ENCODE measurements around the gene CCL4. TPM values are rescaled to one million over a fixed set of nuclear protein-coding genes. Genes with fewer than 3 reads are reported as not detected.
"Not testable (repeated sequence)": the region's sequence is repeated elsewhere in the genome, so short reads cannot be mapped to it uniquely, and the experiment has no call there.

Gene CCL4
- 0.36 TPM in 1 of 2 replicates, not detected in the other for total RNA-seq

GRCh38 chr17:36103401-36103975 is at the start of gene CCL4:
TSS of gene CCL4 (plus strand) at chr17:36103827. CDS start at chr17:36103906, 79 bp downstream.
- H4K20me1 ChIP-seq (ENCODE audit: insufficient read depth, low read length); H3K9me3 ChIP-seq (ENCODE audit: low read depth, low read length); H3K4me2 ChIP-seq (ENCODE audit: insufficient read depth, low read length); H3K27ac ChIP-seq (ENCODE audit: low read depth, low read length); H2AFZ ChIP-seq (ENCODE audit: low read length); H3K27me3 ChIP-seq (ENCODE audit: insufficient read depth, low read length); H3K36me3 ChIP-seq (ENCODE audit: insufficient read depth, low read length); DNase-seq (ENCODE audit: insufficient read length, low spot score, missing footprints); H3K79me2 ChIP-seq (ENCODE audit: insufficient read depth, low read length); H3K4me3 ChIP-seq (ENCODE audit: insufficient read depth, low read length); H3K4me1 ChIP-seq (ENCODE audit: insufficient read depth, low read length): not testable (repeated sequence)

- H3K27me3 ChIP-seq (ENCODE audit: insufficient read depth, low read length), result no peaks in the 10 kb centered on the region
- no peaks in the 10 kb centered on the region for H3K4me1 ChIP-seq (ENCODE audit: insufficient read depth, low read length)
- H3K27ac ChIP-seq (ENCODE audit: low read depth, low read length), result no peak overlapping the region
- H2AFZ ChIP-seq (ENCODE audit: low read length), result no peak overlapping the region
- TF ChIP-seq, protein P1, sequence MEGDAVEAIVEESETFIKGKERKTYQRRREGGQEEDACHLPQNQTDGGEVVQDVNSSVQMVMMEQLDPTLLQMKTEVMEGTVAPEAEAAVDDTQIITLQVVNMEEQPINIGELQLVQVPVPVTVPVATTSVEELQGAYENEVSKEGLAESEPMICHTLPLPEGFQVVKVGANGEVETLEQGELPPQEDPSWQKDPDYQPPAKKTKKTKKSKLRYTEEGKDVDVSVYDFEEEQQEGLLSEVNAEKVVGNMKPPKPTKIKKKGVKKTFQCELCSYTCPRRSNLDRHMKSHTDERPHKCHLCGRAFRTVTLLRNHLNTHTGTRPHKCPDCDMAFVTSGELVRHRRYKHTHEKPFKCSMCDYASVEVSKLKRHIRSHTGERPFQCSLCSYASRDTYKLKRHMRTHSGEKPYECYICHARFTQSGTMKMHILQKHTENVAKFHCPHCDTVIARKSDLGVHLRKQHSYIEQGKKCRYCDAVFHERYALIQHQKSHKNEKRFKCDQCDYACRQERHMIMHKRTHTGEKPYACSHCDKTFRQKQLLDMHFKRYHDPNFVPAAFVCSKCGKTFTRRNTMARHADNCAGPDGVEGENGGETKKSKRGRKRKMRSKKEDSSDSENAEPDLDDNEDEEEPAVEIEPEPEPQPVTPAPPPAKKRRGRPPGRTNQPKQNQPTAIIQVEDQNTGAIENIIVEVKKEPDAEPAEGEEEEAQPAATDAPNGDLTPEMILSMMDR (IDR thresholded peaks at IDR 0.05; ENCODE audit: extremely low read depth, low read depth, low read length), result no peak
- H3K4me2 ChIP-seq (ENCODE audit: insufficient read depth, low read length), result no peak overlapping the region
- H4K20me1 ChIP-seq (ENCODE audit: insufficient read depth, low read length), result no peaks in the 10 kb centered on the region
- no peak overlapping the region for H3K4me3 ChIP-seq (ENCODE audit: insufficient read depth, low read length)
- H3K36me3 ChIP-seq (ENCODE audit: insufficient read depth, low read length), result no peaks in the 10 kb centered on the region
- DNase-seq (ENCODE audit: insufficient read length, low spot score, missing footprints), result no peak
- H3K79me2 ChIP-seq (ENCODE audit: insufficient read depth, low read length), result no peaks in the 10 kb centered on the region
- no peaks in the 10 kb centered on the region for H3K9me3 ChIP-seq (ENCODE audit: low read depth, low read length)
Observed at GRCh38 chr17:36055171-36055570, 48.5 kb upstream of the CCL4 start.

GRCh38 chr17:36055921-36056520 is 47.6 kb upstream of the CCL4 start:
- Histone ChIP-seq H3K27me3 (ENCODE audit: insufficient read depth, low read length) (no peaks in the 10 kb centered on the region), H3K27ac (ENCODE audit: low read depth, low read length) (no peak overlapping the region), H2AFZ (ENCODE audit: low read length) (no peak overlapping the region), H3K9me3 (ENCODE audit: low read depth, low read length) (no peaks in the 10 kb centered on the region), H4K20me1 (ENCODE audit: insufficient read depth, low read length) (no peaks in the 10 kb centered on the region), H3K4me2 (ENCODE audit: insufficient read depth, low read length) (no peak overlapping the region), H3K79me2 (ENCODE audit: insufficient read depth, low read length) (no peaks in the 10 kb centered on the region), H3K4me1 (ENCODE audit: insufficient read depth, low read length) (no peaks in the 10 kb centered on the region), H3K4me3 (ENCODE audit: insufficient read depth, low read length) (no peak overlapping the region), H3K36me3 (ENCODE audit: insufficient read depth, low read length) (no peaks in the 10 kb centered on the region)
- no peak for DNase-seq (ENCODE audit: insufficient read length, low spot score, missing footprints)
- TF ChIP-seq, protein P1 (IDR thresholded peaks at IDR 0.05; ENCODE audit: extremely low read depth, low read depth, low read length), result no peak

- Histone ChIP-seq H3K36me3 (ENCODE audit: insufficient read depth, low read length) (no peaks in the 10 kb centered on the region), H3K4me1 (ENCODE audit: insufficient read depth, low read length) (no peaks in the 10 kb centered on the region), H3K27me3 (ENCODE audit: insufficient read depth, low read length) (no peaks in the 10 kb centered on the region), H3K79me2 (ENCODE audit: insufficient read depth, low read length) (no peaks in the 10 kb centered on the region), H4K20me1 (ENCODE audit: insufficient read depth, low read length) (no peaks in the 10 kb centered on the region), H2AFZ (ENCODE audit: low read length) (no peak overlapping the region), H3K4me2 (ENCODE audit: insufficient read depth, low read length) (no peak overlapping the region), H3K27ac (ENCODE audit: low read depth, low read length) (no peak overlapping the region), H3K4me3 (ENCODE audit: insufficient read depth, low read length) (no peak overlapping the region), H3K9me3 (ENCODE audit: low read depth, low read length) (no peaks in the 10 kb centered on the region)
- DNase-seq (ENCODE audit: insufficient read length, low spot score, missing footprints), result no peak
- TF ChIP-seq, protein P1 (IDR thresholded peaks at IDR 0.05; ENCODE audit: extremely low read depth, low read depth, low read length), result no peak
Observed at GRCh38 chr17:36057911-36058310, 45.7 kb upstream of the CCL4 start.

All from osteoblast (primary cell).